B cell (primary cell): ENCODE results near the gene WIPF1.

Experiments
- CTCF ChIP-seq: fragments of 200-600 bp; IDR thresholded peaks from one replicate; pipeline ENCODE4 v1.8.0; 2022; ENCODE audit warnings: antibody characterized with exemption, mild to moderate bottlenecking
- EZH2 ChIP-seq: IDR thresholded peaks from 2 replicates; pipeline ENCODE4 v1.6.1; 2012; ENCODE audit warnings: borderline replicate concordance, low read depth, mild to moderate bottlenecking, moderate library complexity, low read length; ENCODE audit not compliant: insufficient read depth, poor library complexity, severe bottlenecking

DNA sequence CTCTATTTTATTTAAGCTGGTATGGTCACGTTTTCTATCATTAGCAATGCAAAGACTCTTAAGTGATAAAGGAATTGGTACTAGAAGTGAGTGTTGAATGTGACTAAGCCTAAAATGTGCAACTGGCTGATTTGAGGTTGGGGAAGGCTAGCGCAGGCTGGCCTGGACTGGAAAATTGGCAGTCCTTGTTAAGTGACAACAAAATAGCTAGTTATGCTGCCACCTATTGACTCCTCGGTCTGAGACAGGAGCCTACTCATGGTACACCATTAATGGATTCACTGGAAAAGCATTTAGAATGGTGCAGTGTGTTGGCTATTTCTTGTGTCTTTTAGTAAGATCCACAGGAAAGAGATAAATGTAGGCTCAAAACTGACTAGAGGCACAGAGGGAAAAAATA, 5.7 kb upstream of the WIPF1 start:
- TF ChIP-seq CTCF (peak; percentile 71), EZH2 (no peak)
